ENCODE measurements around the gene TTLL12.
A peak's percentile ranks its signal among the peaks of the same experiment; 100 is the strongest.

TTLL12 gene

GRCh38 chr22:43142880-43143562 lies 43.9 kb downstream of the TTLL12 start, which contains the start of gene MCAT:
Gene MCAT (minus strand): TSS chr22:43143398. CDS start chr22:43143348, 50 bp downstream.
- H3K9ac ChIP-seq (ENCODE audit: low read length), result peak within 1 kb of the TSS; percentile 81
- H3K27ac ChIP-seq (ENCODE audit: low read depth, low read length, poor library complexity, severe bottlenecking), result peak within 1 kb of the TSS; percentile 48
- H3K4me1 ChIP-seq (ENCODE audit: insufficient read depth, low read length, severe bottlenecking), result peaks cover 27% of the 10 kb centered on the region
- H3K36me3 ChIP-seq (ENCODE audit: insufficient read depth, low read length), result peaks cover 34% of the 10 kb centered on the region
- peaks cover 3% of the 10 kb centered on the region; the same call in 1 of the 2 replicates for H3K79me2 ChIP-seq (ENCODE audit: insufficient read depth, low read length)
- no peaks in the 10 kb centered on the region for H4K20me1 ChIP-seq (ENCODE audit: insufficient read depth, low read length)
- peak within 1 kb of the TSS; percentile 77 for H3K4me2 ChIP-seq (ENCODE audit: low read length)
- H3K4me3 ChIP-seq (ENCODE audit: low read depth, low read length, poor library complexity, severe bottlenecking), result peak within 1 kb of the TSS; percentile 95
- H2AFZ ChIP-seq (ENCODE audit: low read length), result no peak within 1 kb of the TSS
- no peaks in the 10 kb centered on the region for H3F3A ChIP-seq (ENCODE audit: insufficient read depth, low read length)
- H3K9me2 ChIP-seq (ENCODE audit: low read depth, low read length), result no peaks in the 10 kb centered on the region
- TF ChIP-seq, protein P1, sequence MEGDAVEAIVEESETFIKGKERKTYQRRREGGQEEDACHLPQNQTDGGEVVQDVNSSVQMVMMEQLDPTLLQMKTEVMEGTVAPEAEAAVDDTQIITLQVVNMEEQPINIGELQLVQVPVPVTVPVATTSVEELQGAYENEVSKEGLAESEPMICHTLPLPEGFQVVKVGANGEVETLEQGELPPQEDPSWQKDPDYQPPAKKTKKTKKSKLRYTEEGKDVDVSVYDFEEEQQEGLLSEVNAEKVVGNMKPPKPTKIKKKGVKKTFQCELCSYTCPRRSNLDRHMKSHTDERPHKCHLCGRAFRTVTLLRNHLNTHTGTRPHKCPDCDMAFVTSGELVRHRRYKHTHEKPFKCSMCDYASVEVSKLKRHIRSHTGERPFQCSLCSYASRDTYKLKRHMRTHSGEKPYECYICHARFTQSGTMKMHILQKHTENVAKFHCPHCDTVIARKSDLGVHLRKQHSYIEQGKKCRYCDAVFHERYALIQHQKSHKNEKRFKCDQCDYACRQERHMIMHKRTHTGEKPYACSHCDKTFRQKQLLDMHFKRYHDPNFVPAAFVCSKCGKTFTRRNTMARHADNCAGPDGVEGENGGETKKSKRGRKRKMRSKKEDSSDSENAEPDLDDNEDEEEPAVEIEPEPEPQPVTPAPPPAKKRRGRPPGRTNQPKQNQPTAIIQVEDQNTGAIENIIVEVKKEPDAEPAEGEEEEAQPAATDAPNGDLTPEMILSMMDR (IDR thresholded peaks at IDR 0.05; ENCODE audit: low read length), result no peak
- TF ChIP-seq EZH2 (IDR thresholded peaks at IDR 0.05; ENCODE audit: borderline replicate concordance, low read length), result no peak
- H3K27me3 ChIP-seq (ENCODE audit: insufficient read depth, low read length), result no peaks in the 10 kb centered on the region
- H3K9me3 ChIP-seq (ENCODE audit: low read length), result no peaks in the 10 kb centered on the region

DNA sequence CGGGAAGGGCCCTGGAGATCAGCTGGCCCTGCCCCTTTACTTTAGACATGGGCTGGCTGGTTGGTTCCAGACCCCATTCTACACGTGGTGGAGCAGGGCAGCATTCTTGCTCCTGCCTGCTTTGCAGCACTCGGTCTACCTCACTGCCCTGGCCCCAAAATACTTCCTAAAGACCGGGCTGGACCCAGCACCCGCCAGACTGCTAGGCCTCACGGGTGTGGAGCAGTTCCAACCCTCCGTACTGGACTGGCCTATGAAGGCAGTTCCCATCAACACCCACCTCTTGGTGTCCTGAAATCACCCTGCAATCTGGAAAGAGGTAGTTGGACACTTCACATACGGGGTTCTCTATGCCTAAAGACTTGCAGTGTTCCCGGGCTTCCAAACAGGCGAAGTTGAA lies 50.1 kb downstream of the TTLL12 start:
- TF ChIP-seq, protein P1 (IDR thresholded peaks at IDR 0.05; ENCODE audit: low read length), result no peak
- TF ChIP-seq EZH2 (IDR thresholded peaks at IDR 0.05; ENCODE audit: borderline replicate concordance, low read length), result no peak
- H3K27me3 ChIP-seq (ENCODE audit: insufficient read depth, low read length), result no peaks in the 10 kb centered on the region
- H3K36me3 ChIP-seq (ENCODE audit: insufficient read depth, low read length), result peaks cover 87% of the 10 kb centered on the region
- no peak overlapping the region for H3K4me3 ChIP-seq (ENCODE audit: low read depth, low read length, poor library complexity, severe bottlenecking)
- peaks cover under 1% of the 10 kb centered on the region; the same call in 1 of the 2 replicates for H3K79me2 ChIP-seq (ENCODE audit: insufficient read depth, low read length)
- no peaks in the 10 kb centered on the region for H4K20me1 ChIP-seq (ENCODE audit: insufficient read depth, low read length)
- no peak overlapping the region for H3K4me2 ChIP-seq (ENCODE audit: low read length)
- no peak overlapping the region for H3K9ac ChIP-seq (ENCODE audit: low read length)
- no peak overlapping the region for H2AFZ ChIP-seq (ENCODE audit: low read length)
- H3F3A ChIP-seq (ENCODE audit: insufficient read depth, low read length), result no peaks in the 10 kb centered on the region
- no peaks in the 10 kb centered on the region for H3K9me2 ChIP-seq (ENCODE audit: low read depth, low read length)
- H3K27ac ChIP-seq (ENCODE audit: low read depth, low read length, poor library complexity, severe bottlenecking), result no peak overlapping the region
- no peaks in the 10 kb centered on the region for H3K9me3 ChIP-seq (ENCODE audit: low read length)
- H3K4me1 ChIP-seq (ENCODE audit: insufficient read depth, low read length, severe bottlenecking), result peaks cover 2% of the 10 kb centered on the region

DNA sequence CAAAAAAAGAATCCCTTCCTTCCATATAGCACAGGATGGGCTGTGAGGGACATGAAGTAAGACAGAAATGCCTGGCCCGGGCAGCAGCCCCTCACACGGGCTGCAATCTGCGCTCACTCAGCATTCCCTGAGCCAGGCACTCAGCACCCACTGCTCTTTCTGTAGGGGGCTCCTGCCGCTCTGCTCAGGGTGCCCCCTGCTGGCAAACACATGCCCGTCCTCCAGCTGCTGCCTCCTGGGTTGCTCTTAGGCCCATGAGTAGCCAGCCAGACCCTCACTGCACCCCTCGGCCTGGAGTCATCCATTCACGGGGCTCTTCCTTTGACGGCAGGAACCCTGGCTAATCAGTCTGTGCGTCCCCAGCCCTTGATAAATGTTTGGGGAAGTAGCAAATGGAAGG lies 50.7 kb downstream of the TTLL12 start:
- no peak for TF ChIP-seq EZH2 (IDR thresholded peaks at IDR 0.05; ENCODE audit: borderline replicate concordance, low read length)
- TF ChIP-seq, protein P1 (IDR thresholded peaks at IDR 0.05; ENCODE audit: low read length), result peak; percentile 91
- H3K9me2 ChIP-seq (ENCODE audit: low read depth, low read length), result no peaks in the 10 kb centered on the region
- no peak overlapping the region for H2AFZ ChIP-seq (ENCODE audit: low read length)
- H3F3A ChIP-seq (ENCODE audit: insufficient read depth, low read length), result no peaks in the 10 kb centered on the region
- no peaks in the 10 kb centered on the region for H3K4me1 ChIP-seq (ENCODE audit: insufficient read depth, low read length, severe bottlenecking)
- H3K27me3 ChIP-seq (ENCODE audit: insufficient read depth, low read length), result no peaks in the 10 kb centered on the region
- H3K9me3 ChIP-seq (ENCODE audit: low read length), result no peaks in the 10 kb centered on the region
- no peak overlapping the region for H3K4me2 ChIP-seq (ENCODE audit: low read length)
- no peak overlapping the region for H3K9ac ChIP-seq (ENCODE audit: low read length)
- peaks cover 89% of the 10 kb centered on the region for H3K36me3 ChIP-seq (ENCODE audit: insufficient read depth, low read length)
- H3K27ac ChIP-seq (ENCODE audit: low read depth, low read length, poor library complexity, severe bottlenecking), result no peak overlapping the region
- H3K79me2 ChIP-seq (ENCODE audit: insufficient read depth, low read length), result no peaks in the 10 kb centered on the region
- H4K20me1 ChIP-seq (ENCODE audit: insufficient read depth, low read length), result no peaks in the 10 kb centered on the region
- no peak overlapping the region for H3K4me3 ChIP-seq (ENCODE audit: low read depth, low read length, poor library complexity, severe bottlenecking)

All from OCI-LY1 (cell line).